SK-N-SH (cell line): ENCODE measurements around the gene TASP1. TPM values are rescaled to one million over a fixed set of nuclear protein-coding genes. Genes with fewer than 3 reads are reported as not detected.

Experiments used
- CTCF ChIA-PET: fragments of 300-600, 350-600 bp; formaldehyde crosslinking; extraction: SDS; loops from one replicate; lab custom pipeline; 2021; lab: Yijun Ruan, JAX
- POLR2A ChIA-PET: fragments of 350-600 bp; sonication (Branson Sonifier 250); formaldehyde crosslinking; extraction: SDS; loops from one replicate; lab custom pipeline; 2020; ENCODE audit warnings: antibody characterized with exemption, inconsistent platforms; lab: Yijun Ruan, JAX
- DNase-seq: peaks from one replicate; pipeline ENCODE4 v3.0.0; 2012
- H2AFZ ChIP-seq: fragments of 200-600 bp; sonication (generic); 2 replicates; pipeline ENCODE4 v1.8.1; 2016; ENCODE audit warnings: antibody characterized with exemption, mild to moderate bottlenecking, low read depth
- H3F3A ChIP-seq: fragments of 200-600 bp; sonication (generic); replicated peaks from 2 replicates; pipeline ENCODE3; 2016; ENCODE audit warnings: antibody characterized with exemption, mild to moderate bottlenecking; ENCODE audit not compliant: insufficient read depth
- H3K27ac ChIP-seq, 2 experiments: fragments of 200-500 bp in 1 of 2; fragments of 200-600 bp in 1 of 2; sonication (Bioruptor generic) in 1 of 2; sonication (generic), shearing (Covaris generic) in 1 of 2; 2 replicates each; pipeline versions ENCODE4 v1.5.1 to v1.6.1; 2014 to 2016; ENCODE audit warnings: low read depth in 2 of 2, inconsistent platforms in 1 of 2, low read length in 1 of 2, mild to moderate bottlenecking in 1 of 2, mixed read lengths in 1 of 2
- H3K27me3 ChIP-seq: fragments of 200-600 bp; sonication (generic), shearing (Covaris generic); 2 replicates; pipeline ENCODE4 v1.6.1; 2016; ENCODE audit warnings: mixed run types; ENCODE audit not compliant: insufficient read depth
- H3K36me3 ChIP-seq, 2 experiments: fragments of 200-500 bp in 1 of 2; fragments of 200-600 bp in 1 of 2; sonication (Bioruptor generic) in 1 of 2; sonication (generic) in 1 of 2; replicated peaks in 1 of 2; 2 replicates each; pipeline versions ENCODE3 to v1.5.1; 2014 to 2016; ENCODE audit warnings: low read length in 1 of 2, mild to moderate bottlenecking in 1 of 2; ENCODE audit not compliant: insufficient read depth in 2 of 2, control insufficient read depth in 1 of 2
- H3K4me1 ChIP-seq, 2 experiments: fragments of 200-500 bp in 1 of 2; fragments of 200-600 bp in 1 of 2; sonication (Bioruptor generic) in 1 of 2; sonication (generic), shearing (Covaris generic) in 1 of 2; 2 replicates each; pipeline versions ENCODE4 v1.5.1 to v1.6.1; 2014 to 2016; ENCODE audit warnings: low read depth in 1 of 2, low read length in 1 of 2, mixed run types in 1 of 2; ENCODE audit not compliant: insufficient read depth in 2 of 2, control insufficient read depth in 1 of 2
- H3K4me2 ChIP-seq: fragments of 200-600 bp; sonication (generic), shearing (Covaris generic); 2 replicates; pipeline ENCODE4 v1.6.1; 2017; ENCODE audit warnings: mixed run types
- H3K4me3 ChIP-seq, 2 experiments: fragments of 200-500 bp in 1 of 2; fragments of 200-600 bp in 1 of 2; sonication (Bioruptor generic) in 1 of 2; sonication (generic), shearing (Covaris generic) in 1 of 2; 2 replicates each; pipeline versions ENCODE4 v1.5.1 to v1.8.1; 2014 to 2016; ENCODE audit warnings: low read depth in 2 of 2, inconsistent platforms in 1 of 2, low read length in 1 of 2, mild to moderate bottlenecking in 1 of 2, mixed read lengths in 1 of 2, moderate library complexity in 1 of 2
- H3K79me2 ChIP-seq: fragments of 200-600 bp; sonication (generic); 2 replicates; pipeline ENCODE4 v1.8.1; 2017; ENCODE audit warnings: mild to moderate bottlenecking; ENCODE audit not compliant: insufficient read depth
- H3K9ac ChIP-seq: fragments of 200-600 bp; sonication (generic); 2 replicates; pipeline ENCODE4 v1.6.1; 2017; ENCODE audit warnings: mixed run types
- H3K9me2 ChIP-seq: fragments of 200-600 bp; sonication (generic); 2 replicates; pipeline ENCODE4 v1.6.1; 2017; ENCODE audit warnings: mixed run types
- H3K9me3 ChIP-seq: fragments of 200-600 bp; sonication (generic); 2 replicates; pipeline ENCODE4 v1.6.1; 2017; ENCODE audit warnings: mixed run types, mild to moderate bottlenecking, moderate library complexity
- H4K20me1 ChIP-seq: fragments of 200-600 bp; sonication (generic); 2 replicates; pipeline ENCODE4 v1.6.1; 2017; ENCODE audit warnings: mild to moderate bottlenecking, mixed run types; ENCODE audit not compliant: insufficient read depth
- CTCF ChIP-seq: fragments of 200-600 bp; sonication (generic); IDR thresholded peaks from 2 replicates; pipeline ENCODE4 v1.6.1; 2017; ENCODE audit warnings: antibody characterized with exemption, mild to moderate bottlenecking, moderate library complexity
- ELF1 ChIP-seq: IDR thresholded peaks from 2 replicates; pipeline ENCODE4 v1.4.0; 2012
- EZH2phosphoT487 ChIP-seq: fragments of 200-600 bp; sonication (generic); IDR thresholded peaks from 2 replicates; pipeline ENCODE4 v1.6.1; 2017; ENCODE audit warnings: low read depth, mixed run types, mild to moderate bottlenecking, antibody characterized with exemption, moderate library complexity, borderline replicate concordance
- FOSL2 ChIP-seq: IDR thresholded peaks from 2 replicates; pipeline ENCODE4 v1.4.0; 2012; ENCODE audit warnings: low read depth, mild to moderate bottlenecking, moderate library complexity, borderline replicate concordance
- MEF2A ChIP-seq: IDR thresholded peaks from 2 replicates; pipeline ENCODE4 v1.4.0; 2012; ENCODE audit warnings: low read depth, borderline replicate concordance
- PBX3 ChIP-seq: IDR thresholded peaks from 2 replicates; pipeline ENCODE4; 2012
- RXRA ChIP-seq: IDR thresholded peaks from 2 replicates; pipeline ENCODE4 v1.4.0; 2012; ENCODE audit warnings: low read depth, mild to moderate bottlenecking, borderline replicate concordance
- SIN3A ChIP-seq: IDR thresholded peaks from 2 replicates; pipeline ENCODE4 v1.6.1; 2012; ENCODE audit warnings: low read depth, mild to moderate bottlenecking, low read length, moderate library complexity, borderline replicate concordance
- SMC3 ChIP-seq: IDR thresholded peaks from 2 replicates; pipeline ENCODE4 v1.6.1; 2012; ENCODE audit warnings: low read depth, low read length, improper control_type of control experiment
- USF1 ChIP-seq: IDR thresholded peaks from 2 replicates; pipeline ENCODE4 v1.4.0; 2012; ENCODE audit warnings: low read depth, borderline replicate concordance
- WGBS: methylation state at CpG from one replicate; pipeline ENCODE4 v1.1.6; 2017; ENCODE audit warnings: low lambda C conversion rate; 5-methylcytosine and 5-hydroxymethylcytosine counted together
- polyA plus RNA-seq, 3 experiments: library from polyadenylated mRNA; depleted of rRNA; stranded (reverse); fragments of >200 nt; gene quantifications; 2 replicates each; pipeline ENCODE4 v1.2.3, GENCODE V29; 2012
- TF ChIP-seq, protein P1 (sequence below): IDR thresholded peaks from 2 replicates; pipeline ENCODE4 v1.4.0; 2012; ENCODE audit warnings: low read depth
- TF ChIP-seq, protein P2 (sequence below): fragments of 150-350 bp; IDR thresholded peaks from 2 replicates; pipeline ENCODE4 v1.6.1; 2016; ENCODE audit warnings: mild to moderate bottlenecking, low read depth, low read length

TASP1 gene
- polyA plus RNA-seq, 1 of the 3 experiments (the other 2 are of a cell fraction) = 5.9 TPM

DNA sequence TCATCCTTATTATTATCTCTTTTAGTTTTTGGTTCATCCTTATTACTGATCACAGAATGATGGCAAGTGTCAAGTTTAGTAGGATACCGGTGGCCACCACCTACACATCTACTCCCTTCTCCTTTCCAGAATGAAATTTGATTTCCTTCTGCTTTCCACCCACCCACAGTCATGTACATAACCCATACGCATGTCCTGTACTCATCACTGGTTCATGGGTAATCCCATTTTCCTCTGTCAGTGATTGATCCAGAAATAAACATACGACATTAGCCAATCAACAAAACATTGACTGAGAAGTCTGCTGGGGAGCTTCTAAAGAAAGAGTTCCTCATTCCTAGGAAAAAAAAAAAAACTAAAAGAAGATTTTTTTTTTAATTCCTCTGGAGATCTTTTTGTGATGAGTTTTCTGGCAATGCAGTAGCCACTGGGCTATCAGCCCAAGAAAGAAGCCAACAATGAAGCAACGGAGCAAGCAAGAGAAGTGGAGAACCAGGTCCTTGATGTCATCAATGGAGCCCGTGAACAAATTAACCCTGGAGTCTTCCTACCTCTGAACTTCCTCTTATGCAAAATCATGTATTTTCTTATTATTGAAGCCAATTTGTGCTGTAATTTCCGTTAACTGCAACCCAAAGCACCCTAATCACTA, 127.8 kb downstream of the TASP1 start:
- Histone ChIP-seq H2AFZ (no peak overlapping the region), H3K9ac (no peak overlapping the region), H3K36me3 (peaks cover 2 to 5% of the 10 kb centered on the region in 2 experiments), H3K9me2 (no peaks in the 10 kb centered on the region), H3K79me2 (no peaks in the 10 kb centered on the region), H3K4me3 (no peak overlapping the region), H3K4me2 (no peak overlapping the region), H3F3A (no peaks in the 10 kb centered on the region), H3K27ac (no peak overlapping the region), H3K27me3 (no peaks in the 10 kb centered on the region), H3K9me3 (peaks cover 6% of the 10 kb centered on the region; the same call in 1 of the 2 replicates), H4K20me1 (no peaks in the 10 kb centered on the region), H3K4me1 (peaks cover 0 to 4% of the 10 kb centered on the region in 2 experiments; a peak in 2 of 4 replicates)
- DNase-seq = no peak
- no peak for TF ChIP-seq CTCF
- no peak for TF ChIP-seq USF1
- TF ChIP-seq FOSL2 = no peak
- TF ChIP-seq, protein P1, sequence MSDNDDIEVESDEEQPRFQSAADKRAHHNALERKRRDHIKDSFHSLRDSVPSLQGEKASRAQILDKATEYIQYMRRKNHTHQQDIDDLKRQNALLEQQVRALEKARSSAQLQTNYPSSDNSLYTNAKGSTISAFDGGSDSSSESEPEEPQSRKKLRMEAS = no peak
- no peak for TF ChIP-seq ELF1
- no peak for TF ChIP-seq RXRA
- no peak for TF ChIP-seq EZH2phosphoT487
- TF ChIP-seq MEF2A = no peak
- TF ChIP-seq SMC3 = no peak
- TF ChIP-seq SIN3A = no peak
- 98% methylated on average over 6 of the region's 6 CpGs for WGBS
- POLR2A ChIA-PET = no interaction called here
- CTCF ChIA-PET = interaction anchor here (0.9 kb wide), 1 partner anchor 50 kb away, joined by 3 read pairs; no protein-coding TSS in a partner anchor

DNA sequence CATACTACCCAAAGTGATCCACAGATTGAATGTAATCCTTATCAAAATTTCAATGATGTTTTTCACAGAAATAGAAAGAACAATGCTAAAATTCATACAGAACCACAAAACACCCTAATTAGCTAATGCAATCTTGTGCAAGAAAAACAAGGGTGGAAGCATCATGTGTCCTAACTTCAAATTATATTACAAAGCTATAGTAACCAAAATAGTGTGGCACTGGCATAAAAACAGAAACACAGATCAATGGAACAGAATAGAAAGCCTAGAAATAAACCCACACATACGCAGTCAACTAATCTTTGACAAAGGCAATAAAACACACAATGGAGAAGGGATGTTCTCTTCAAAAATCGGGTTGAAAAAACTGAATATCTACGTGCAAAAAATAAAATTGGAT, 131.1 kb downstream of the TASP1 start:
- H3K4me1 ChIP-seq = no peaks in the 10 kb centered on the region
- WGBS = 61% methylated on average over 3 of the region's 3 CpGs
- CTCF ChIA-PET = interaction anchor here (0.7 kb wide), 1 partner anchor 290 kb away, joined by 3 read pairs; no protein-coding TSS in a partner anchor

More for the DNA sequence above, 131.1 kb downstream of the TASP1 start:
- H3K27ac ChIP-seq = no peak overlapping the region
- POLR2A ChIA-PET = no interaction called here
- no peak overlapping the region for H3K4me3 ChIP-seq
- no peak for DNase-seq
- no peak overlapping the region for H3K9ac ChIP-seq
- H3K27me3 ChIP-seq = no peaks in the 10 kb centered on the region
- H3K79me2 ChIP-seq = no peaks in the 10 kb centered on the region
- no peaks in the 10 kb centered on the region for H4K20me1 ChIP-seq
- H2AFZ ChIP-seq = no peak overlapping the region
- H3K36me3 ChIP-seq = peaks cover 0 to 5% of the 10 kb centered on the region in 2 experiments
- H3K9me3 ChIP-seq = peaks cover 16% of the 10 kb centered on the region; the same call in 1 of the 2 replicates
- no peak overlapping the region for H3K4me2 ChIP-seq
- no peaks in the 10 kb centered on the region for H3F3A ChIP-seq
- H3K9me2 ChIP-seq = no peaks in the 10 kb centered on the region; the same call in 1 of the 2 replicates
- TF ChIP-seq CTCF = no peak
- TF ChIP-seq, protein P2, sequence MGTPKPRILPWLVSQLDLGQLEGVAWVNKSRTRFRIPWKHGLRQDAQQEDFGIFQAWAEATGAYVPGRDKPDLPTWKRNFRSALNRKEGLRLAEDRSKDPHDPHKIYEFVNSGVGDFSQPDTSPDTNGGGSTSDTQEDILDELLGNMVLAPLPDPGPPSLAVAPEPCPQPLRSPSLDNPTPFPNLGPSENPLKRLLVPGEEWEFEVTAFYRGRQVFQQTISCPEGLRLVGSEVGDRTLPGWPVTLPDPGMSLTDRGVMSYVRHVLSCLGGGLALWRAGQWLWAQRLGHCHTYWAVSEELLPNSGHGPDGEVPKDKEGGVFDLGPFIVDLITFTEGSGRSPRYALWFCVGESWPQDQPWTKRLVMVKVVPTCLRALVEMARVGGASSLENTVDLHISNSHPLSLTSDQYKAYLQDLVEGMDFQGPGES = no peak
- no peak for TF ChIP-seq PBX3
- TF ChIP-seq, all 33 proteins: peak for 0
